LNCaP clone FGC (cell line): ENCODE data around the gene VAV2.

Experiments
- DNase-seq: peaks from one replicate; pipeline ENCODE4 v3.0.0-alpha.2; 2011; ENCODE audit warnings: low read depth
- H3K4me3 ChIP-seq: 2 replicates; pipeline ENCODE4 v1.5.1; 2011; ENCODE audit warnings: mild to moderate bottlenecking, low read depth, low read length, control low read depth
- CTCF ChIP-seq: IDR thresholded peaks from 2 replicates; pipeline ENCODE4 v1.5.1; 2012; ENCODE audit warnings: mild to moderate bottlenecking; ENCODE audit not compliant: control insufficient read depth, insufficient read depth; ENCODE audit errors: extremely low read depth

VAV2 gene

DNA sequence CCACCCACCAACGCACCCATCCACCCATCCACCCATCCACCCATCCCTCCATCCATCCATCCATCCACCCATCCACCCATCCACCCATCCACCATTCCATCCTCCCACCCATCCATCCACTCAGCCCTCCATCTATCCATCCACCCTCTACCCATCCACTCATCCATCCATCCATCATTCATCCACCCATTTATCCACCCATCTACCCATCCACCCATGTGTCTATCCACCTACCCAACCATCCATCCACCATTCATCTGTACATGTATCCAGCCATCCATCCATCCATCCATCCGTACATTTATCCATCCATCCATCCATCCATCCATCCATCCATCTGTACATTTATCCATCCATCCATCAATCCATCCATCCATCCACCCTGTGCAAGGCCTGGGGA, 11.1 kb upstream of the VAV2 start:
- no peak for TF ChIP-seq CTCF
- no peak overlapping the region for H3K4me3 ChIP-seq
- DNase-seq, result no peak

GRCh38 chr9:134002796-134003195, 10.7 kb upstream of the VAV2 start:
- no peak for TF ChIP-seq CTCF
- DNase-seq, result no peak
- no peak overlapping the region for H3K4me3 ChIP-seq

- no peak for TF ChIP-seq CTCF
- DNase-seq, result no peak
- no peak overlapping the region for H3K4me3 ChIP-seq
Observed at GRCh38 chr9:133999851-134000265, 7.7 kb upstream of the VAV2 start.

GRCh38 chr9:133998915-133999595, 6.9 kb upstream of the VAV2 start:
- TF ChIP-seq CTCF, result no peak
- H3K4me3 ChIP-seq, result no peak overlapping the region
- DNase-seq, result no peak

- no peak overlapping the region for H3K4me3 ChIP-seq
- DNase-seq, result no peak
- TF ChIP-seq CTCF, result no peak
Observed at GRCh38 chr9:133997584-133997983, 5.5 kb upstream of the VAV2 start.

DNA sequence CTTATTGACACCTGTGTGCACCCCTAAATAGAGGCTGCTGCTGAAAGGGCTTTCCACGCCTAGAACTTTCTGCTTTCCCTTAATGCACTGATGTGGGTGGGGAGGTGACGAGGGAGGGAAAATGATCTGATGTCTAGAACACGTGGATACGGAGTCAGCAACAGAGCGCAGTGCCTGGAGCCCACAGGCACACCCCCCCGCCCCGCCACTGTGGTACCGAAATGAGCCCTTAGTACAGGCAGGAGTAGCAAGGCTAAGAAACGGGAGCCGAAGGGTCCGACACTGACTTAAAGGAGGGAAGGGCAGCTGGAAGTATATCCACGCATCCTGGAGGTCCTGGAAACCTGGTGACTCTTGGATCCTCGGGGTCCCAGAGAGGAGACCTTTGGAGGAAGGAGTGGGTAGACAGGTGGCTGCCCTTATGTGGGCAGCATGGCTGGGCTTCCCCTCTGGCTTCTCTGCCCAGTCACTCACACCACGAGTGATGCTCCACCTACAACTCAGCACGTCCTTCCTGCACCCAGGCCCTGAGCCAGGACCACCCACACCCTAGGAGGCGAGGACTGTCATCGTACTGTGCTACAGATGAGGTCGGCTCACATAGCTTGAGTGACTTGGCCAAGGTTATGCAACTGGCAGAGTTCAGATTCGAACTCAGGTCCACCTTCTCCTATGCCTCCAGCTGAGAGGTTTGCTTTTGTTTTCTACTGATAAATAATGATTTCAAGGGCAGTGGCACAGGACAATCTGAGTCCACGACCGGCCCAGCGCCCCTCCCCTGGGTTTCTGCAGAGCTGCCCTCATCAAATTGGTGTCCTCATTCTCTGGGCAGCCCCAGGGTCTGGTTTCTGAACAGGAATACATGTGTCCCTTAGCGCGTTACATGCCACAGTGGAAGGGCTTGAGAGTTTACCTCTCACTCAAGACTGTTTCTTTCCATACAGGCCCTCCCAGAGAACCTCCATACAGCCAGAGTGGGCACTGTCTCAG, 4.7 kb upstream of the VAV2 start:
- H3K4me3 ChIP-seq, result no peak overlapping the region
- no peak for DNase-seq
- TF ChIP-seq CTCF, result no peak
